Hematopoietic multipotent progenitor cell treated with erythropoietin and hydrocortisone succinate and interleukin-3 and kit ligand, for 6 days (in vitro differentiated cells): ENCODE measurements around the gene MYADM.

Experiments used
- DNase-seq: peaks from one replicate; pipeline ENCODE4 v3.0.0-alpha.2; 2015

MYADM gene

GRCh38 chr19:53917356-53917755, 49.7 kb downstream of the MYADM start:
- no peak for DNase-seq
